Right lobe of liver (tissue), 4 donors: Measurements from ENCODE around the gene TOPORS.

Experiments used
- CTCF ChIP-seq, 4 donors: fragments of 200-600 bp in 3 of 4; fragments of 450-650 bp in 1 of 4; IDR thresholded peaks; one replicate each; pipeline versions ENCODE4 v1.5.1 to v1.8.0; 2016 to 2022; ENCODE audit warnings: antibody characterized with exemption in 4 of 4, mild to moderate bottlenecking in 2 of 4
- POLR2A ChIP-seq: fragments of 450-650 bp; IDR thresholded peaks from one replicate; pipeline ENCODE4 v1.6.1; 2017; ENCODE audit warnings: antibody characterized with exemption, mild to moderate bottlenecking
- donor health status: DM: no; HTN: no; CAD: no.
- donor health status: DM: no; HTN: no; CAD: no.
- donor health status: DM: no; HTN: yes; CAD: no.

- TF ChIP-seq CTCF (IDR thresholded peaks at IDR 0.05) (no peak), POLR2A (no peak)
Observed at GRCh38 chr9:32526707-32527048, 25.7 kb downstream of the TOPORS start.
